ENCODE measurements around the gene TSGA10IP.
"Not testable (repeated sequence)": the region's sequence is repeated elsewhere in the genome, so short reads cannot be mapped to it uniquely, and the experiment has no call there.

Gene TSGA10IP

DNA sequence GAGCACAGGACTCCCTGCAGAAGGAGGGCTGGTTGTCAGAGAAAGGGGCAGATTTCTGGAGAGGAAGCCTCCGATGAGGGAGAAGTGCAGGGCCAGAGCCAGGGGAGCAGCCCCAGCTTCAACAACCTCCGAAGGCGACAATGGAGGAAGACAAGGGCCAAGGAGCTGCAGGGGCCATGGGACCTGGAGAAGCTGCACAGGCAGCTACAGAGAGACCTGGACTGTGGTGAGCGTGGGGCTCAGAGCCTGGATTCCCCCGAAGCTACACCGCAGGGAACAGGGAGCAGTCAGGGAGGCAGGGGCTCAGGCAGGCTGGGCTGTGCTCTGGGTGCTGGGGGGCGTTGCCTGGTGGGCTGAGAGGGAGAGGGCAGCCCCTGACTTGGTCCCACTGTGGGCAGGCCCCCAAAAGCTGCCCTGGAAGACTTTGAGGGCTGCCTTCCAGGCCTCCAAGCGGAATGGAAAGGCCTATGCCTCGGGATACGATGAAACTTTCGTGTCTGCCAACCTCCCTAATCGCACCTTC is 2.4 kb downstream of the TSGA10IP start:
- no peak for DNase-seq

DNA sequence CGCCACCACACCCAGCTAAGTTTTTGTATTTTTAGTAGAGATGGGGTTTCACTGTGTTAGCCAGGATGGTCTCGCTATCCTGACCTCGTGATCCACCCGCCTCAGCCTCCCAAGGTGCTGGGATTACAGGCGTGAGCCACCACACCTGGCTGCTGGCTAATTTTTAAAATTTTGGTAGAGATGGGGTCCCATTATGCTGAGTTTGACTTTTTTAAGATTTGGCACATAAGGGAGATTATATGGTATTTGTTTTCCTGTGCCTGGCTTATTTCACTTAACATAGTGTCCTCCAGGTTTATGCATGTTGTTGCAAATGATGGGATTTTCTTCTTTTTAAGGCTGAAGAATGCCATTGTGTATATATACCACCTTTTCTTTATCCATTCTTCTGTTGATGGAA is 5.4 kb downstream of the TSGA10IP start:
- DNase-seq = not testable (repeated sequence)

DNA sequence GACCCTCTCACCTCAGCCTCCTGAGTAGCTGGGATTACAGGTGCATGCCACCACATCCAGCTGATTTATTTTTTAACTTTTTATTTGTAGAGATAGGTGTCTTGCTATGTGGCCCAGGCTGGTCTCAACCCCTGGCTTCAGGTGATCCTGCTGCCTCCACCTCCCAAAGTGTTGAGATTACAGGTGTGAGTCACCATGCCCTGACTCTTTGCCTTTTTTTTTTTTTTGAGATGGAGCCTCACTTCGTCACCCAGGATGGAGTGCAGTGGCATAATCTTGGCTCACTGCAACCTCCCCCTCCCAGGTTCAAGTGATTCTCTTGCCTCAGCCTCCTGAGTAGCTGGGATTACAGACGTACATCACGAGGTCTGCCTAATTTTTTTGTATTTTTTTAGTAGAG is 6.4 kb downstream of the TSGA10IP start:
- not testable (repeated sequence) for DNase-seq

DNA sequence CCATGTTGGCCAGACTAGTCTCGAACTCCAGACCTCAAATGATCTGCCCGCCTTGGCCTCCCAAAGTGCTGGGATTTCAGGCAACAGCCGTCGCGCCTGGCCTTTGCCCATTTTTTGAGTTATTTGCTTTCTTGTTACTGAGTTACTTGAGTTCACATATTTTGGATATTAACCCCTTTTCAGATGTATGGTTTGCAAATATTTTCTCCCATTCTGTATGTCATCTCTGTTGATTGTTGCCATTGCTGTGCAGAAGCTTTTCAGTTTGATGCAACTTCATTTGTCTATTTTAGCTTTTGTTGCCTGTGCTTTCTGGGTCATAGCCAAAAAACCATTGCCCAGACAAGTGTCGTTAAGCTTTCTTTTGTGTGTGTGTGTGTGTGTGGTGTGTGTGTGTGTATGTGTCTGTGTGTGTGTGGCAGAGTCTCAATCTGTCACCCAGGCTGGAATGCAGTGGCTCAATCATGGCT is 6.8 kb downstream of the TSGA10IP start:
- no peak for DNase-seq

DNA sequence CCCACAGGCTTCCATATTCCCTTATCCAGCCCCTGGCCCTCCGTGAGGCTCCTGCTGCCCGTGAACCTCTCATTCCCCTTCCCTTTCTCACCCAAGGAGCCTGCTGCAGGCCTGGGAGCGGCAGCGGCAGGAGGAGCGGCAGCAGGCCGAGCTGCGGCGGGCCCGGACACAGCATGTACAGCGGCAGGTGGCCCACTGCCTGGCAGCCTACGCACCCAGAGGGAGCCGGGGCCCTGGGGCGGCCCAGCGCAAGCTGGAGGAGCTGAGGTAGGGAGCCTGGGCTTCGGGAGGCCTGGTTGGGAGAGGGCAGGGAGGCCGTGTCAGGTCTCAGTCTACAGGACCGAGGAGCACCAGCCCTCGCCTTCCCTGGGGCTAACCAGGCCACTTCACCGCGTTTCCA is 8.2 kb downstream of the TSGA10IP start:
- no peak for DNase-seq

DNA sequence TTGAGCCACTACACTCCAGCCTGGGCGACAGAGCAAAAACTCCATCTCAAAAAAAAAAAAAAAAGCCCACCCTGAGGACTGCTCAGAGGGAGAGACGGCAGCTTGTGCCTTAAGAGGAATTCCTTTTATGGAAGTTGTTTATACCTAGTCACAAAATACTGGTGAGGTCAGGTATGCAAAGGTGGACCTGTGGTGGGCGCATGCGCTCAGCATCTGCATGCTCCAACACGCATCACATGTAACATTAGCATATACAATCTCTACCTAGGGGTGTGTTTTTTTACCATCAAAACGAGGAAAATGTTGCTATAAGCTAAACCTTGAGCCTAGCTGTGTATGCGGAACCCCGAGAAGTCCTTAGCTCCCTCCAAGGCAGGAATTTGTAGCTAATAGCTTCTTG is 9.5 kb downstream of the TSGA10IP start:
- no peak for DNase-seq

DNA sequence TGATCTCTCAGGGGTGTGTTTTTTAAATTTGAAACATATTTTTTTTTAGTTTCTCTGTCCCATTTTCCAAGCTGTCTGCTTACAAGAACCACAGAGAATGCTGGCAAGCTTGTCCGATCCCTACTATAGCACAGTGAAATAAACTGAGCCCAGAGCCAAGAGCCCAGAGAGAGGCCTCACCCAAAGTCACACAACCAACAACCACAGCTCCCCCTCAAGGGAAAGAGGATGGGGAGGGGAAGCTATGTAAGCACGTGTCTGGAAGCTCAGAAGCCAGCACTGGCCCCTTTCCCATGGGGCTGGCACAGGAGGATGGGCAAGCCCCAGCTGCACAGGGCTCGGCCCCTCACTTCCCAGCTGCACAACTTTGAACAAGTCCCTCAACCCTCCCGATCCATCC is 13.0 kb downstream of the TSGA10IP start:
- no peak for DNase-seq

DNA sequence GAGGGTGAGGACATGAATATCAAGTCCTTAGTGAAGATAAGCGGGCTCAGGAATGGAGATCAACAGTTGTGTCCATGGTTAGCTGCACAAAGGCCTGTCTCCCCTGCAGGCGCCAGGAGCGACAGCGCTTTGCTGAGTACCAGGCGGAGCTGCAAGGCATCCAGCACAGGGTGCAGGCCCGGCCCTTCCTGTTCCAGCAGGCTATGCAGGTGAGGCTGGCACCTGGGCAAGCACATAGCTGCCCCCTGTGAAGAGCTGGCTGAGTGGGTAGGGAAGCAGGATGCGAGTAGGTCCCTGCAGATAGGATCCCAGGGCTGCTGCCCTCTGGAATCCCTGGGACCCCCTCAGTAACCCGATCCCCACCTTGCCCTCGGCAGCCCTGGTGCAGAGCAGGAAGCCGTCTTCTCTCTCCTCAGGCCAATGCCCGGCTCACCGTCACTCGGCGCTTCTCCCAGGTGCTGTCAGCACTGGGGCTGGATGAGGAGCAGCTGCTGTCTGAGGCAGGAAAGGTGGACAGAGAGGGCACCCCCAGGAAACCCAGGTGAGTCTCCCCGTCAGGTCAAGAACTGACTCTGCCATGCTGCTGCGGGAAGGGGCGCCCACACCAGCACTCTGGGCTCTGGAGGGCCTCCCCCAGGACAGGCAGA is 13.6 kb downstream of the TSGA10IP start:
- no peak for DNase-seq

DNA sequence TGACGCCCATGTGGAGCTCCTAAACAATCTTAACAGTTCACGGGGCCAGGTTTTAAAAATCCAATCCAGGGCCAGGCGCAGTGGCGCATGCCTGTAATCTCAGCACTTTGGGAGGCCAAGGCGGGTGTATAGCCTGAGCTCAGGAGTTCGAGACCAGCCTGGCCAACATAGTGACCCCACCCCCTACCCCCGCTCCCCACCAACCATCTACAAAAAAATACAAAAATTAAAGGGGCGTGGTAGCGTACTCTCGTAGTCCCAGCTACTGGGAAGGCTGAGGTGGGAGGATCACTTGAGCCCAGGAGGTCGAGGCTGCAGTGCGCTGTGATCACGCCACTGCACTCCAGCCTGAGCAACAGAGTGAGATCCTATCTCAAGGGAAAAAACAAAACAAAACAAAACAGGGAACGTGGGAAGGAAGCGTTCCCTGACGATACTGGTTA is 15.6 kb downstream of the TSGA10IP start:
- DNase-seq = no peak

DNA sequence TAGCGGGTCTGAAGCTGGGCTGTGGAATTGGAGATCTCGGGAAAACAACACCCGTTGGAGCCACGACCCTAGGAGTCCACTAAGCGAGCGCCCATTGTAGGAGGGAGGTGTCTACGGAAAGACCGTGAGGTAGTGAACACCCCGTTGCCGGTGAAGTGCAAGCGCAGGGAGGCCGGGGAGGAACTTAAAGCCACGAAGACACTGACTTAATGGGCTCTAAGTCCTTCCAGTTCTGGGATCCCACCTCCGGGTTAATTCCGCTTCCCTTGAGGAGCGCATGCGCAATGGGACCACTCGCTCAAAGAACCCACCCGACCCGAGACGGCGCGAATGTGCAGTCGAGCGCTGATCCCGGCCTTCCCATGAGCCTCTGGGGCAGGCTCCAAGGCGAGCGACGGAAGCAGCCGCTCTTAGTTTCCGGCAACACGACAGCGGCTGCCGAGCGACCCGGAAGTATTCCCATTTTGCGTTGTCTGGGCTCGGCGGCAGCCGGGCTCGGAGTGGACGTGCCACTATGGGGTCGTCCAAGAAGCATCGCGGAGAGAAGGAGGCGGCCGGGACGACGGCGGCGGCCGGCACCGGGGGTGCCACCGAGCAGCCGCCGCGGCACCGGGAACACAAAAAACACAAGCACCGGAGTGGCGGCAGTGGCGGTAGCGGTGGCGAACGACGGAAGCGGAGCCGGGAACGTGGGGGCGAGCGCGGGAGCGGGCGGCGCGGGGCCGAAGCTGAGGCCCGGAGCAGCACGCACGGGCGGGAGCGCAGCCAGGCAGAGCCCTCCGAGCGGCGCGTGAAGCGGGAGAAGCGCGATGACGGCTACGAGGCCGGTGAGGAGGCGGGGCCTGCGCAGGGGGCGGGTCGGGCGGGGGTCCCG is 16.2 kb downstream of the TSGA10IP start, which contains the start of gene SART1:
TSS of gene SART1 (plus strand) at position 468 of the 874 bp plus-strand sequence. CDS start at position 515, 47 bp downstream.
- peak; percentile 98 for DNase-seq

DNA sequence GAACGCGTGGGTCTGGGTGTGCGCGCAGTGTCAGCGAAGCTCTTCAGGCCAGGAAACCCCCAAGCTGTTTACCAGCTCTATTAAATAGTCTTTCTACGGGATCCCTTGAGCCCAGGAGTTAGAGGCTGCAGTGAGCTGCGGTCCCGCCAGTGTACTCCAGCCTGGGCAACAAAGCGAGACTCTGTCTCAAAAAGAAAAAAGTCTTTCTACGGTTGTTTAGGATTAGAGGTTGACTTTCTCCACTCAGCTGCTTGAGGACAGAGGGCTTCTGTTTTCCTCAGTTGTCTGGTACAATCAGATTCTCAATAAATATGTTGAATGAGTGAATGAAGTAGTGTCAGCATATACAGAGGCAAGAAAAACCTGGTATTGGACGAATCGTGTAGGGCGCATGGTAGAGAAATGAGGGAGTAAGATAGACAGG is 16.9 kb downstream of the TSGA10IP start:
- DNase-seq = no peak

DNA sequence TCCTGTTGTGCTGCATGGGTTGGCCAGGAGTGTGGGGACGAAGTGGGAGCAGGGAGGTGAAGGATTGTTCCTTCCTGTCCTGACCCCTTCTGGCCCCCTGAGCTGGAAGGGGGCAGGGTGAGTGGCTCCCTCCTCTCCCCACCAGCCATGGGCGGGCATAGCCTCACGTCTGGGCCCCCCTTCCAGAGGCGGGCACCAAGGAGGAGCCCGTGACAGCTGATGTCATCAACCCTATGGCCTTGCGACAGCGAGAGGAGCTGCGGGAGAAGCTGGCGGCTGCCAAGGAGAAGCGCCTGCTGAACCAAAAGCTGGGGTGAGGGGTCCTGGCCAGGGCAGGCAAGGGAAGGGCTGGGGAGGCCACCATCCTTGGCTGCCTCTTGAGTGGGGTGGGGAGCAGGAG is 19.6 kb downstream of the TSGA10IP start:
- DNase-seq = no peak

DNA sequence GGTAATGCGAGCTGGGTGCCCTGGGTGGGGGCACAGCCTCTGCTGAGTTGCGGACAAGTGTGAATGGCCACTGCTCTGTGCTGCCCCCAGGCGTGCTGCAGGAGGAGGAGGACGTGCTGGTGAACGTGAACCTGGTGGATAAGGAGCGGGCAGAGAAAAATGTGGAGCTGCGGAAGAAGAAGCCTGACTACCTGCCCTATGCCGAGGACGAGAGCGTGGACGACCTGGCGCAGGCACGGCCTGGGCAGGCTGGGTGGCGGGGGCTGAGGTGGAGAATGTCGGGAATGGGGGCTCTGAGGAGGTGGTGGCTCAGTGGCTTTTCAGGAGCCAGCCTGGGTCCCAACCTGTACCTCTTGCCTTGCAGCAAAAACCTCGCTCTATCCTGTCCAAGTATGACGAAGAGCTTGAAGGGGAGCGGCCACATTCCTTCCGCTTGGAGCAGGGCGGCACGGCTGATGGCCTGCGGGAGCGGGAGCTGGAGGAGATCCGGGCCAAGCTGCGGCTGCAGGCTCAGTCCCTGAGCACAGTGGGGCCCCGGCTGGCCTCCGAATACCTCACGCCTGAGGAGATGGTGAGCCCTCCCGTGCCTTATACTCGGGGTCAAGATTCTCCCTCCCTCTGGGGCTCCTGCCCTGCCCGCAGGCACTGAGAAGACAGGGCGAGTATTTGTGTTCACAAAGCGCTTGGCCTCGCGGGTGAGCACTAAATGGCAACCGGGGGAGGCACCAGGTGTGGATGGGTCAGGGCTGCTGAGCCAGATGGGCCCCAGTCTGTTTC is 20.9 kb downstream of the TSGA10IP start:
- DNase-seq = no peak

DNA sequence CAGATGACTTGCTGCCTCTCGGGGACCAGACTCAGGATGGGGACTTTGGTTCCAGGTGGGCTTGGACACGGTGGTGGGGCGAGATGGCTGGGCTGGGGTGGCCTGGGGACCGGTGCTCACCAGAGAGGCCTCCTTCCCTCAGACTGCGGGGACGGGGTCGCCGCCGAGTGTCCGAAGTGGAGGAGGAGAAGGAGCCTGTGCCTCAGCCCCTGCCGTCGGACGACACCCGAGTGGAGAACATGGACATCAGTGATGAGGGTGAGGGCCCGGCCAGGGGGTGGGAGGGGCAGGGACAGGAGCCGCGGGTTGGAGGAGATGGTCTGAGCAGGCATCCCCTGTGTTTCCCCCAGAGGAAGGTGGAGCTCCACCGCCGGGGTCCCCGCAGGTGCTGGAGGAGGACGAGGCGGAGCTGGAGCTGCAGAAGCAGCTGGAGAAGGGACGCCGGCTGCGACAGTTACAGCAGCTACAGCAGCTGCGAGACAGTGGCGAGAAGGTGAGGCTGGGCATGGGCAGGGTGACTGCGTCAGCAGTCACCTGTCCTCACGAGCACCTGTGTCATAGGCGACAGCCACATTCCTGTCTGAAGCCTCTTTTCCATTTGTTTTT is 22.2 kb downstream of the TSGA10IP start:
- no peak for DNase-seq

DNA sequence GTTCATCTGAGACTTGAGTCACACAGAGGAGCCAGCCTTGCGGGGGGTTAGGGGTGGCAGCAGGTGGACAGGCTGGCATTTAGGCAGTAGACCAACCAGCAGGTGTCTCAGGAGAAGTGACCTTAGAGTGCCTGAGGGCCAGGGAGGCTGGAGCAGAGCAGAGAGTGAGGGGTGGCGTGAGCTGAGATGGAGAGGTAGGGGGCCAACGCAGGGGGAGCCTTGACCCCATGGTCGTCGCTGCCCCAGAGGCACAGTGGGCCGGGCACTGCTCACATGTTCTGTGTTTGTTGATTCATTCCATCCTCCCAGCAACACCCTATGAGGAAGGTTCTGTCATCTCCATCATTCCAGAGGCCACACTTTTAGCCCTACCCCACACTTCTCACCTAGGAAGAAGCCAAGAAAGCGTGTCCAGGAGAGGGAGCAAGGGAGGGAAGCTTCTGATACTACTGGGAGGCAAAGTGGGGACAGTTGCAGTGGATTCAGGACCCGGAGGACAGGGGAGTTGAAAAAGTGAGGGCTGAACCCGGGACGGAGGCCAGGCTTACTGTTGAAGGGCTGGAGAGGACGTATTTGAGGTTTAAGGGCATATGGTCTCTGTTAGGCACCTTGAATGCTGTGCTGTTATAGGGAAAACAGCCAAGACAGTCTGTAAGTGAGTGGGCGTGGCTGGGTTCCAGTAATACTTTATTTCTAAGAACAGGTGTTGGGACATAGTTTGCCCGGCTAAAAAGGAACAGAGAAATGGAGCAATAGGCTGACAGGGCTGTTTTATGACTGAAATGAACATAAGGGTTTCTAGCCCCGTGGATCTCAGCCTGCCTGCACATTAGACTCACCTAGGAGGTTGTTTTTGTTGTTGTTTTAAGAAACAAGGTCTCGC is 23.6 kb downstream of the TSGA10IP start:
- DNase-seq = no peak

DNA sequence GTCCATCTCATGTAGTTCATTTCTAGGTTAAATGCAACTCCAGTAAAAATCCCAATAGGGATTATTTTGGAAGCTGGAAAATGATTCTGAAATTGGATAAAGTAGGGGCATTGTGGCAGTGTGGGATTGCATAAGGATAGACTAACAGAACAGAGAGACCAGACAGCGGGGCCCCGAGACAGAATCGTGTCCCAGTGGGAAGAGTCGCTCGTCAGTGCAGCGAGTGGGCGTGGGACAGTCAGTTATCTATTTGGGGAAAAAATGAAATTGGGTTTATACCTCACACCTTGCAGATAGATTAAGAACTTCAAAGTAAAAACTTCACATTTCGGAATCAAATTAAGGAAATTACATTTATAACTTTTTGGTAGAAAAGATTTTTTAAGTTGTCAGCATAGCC is 26.8 kb downstream of the TSGA10IP start:
- DNase-seq = no peak

DNA sequence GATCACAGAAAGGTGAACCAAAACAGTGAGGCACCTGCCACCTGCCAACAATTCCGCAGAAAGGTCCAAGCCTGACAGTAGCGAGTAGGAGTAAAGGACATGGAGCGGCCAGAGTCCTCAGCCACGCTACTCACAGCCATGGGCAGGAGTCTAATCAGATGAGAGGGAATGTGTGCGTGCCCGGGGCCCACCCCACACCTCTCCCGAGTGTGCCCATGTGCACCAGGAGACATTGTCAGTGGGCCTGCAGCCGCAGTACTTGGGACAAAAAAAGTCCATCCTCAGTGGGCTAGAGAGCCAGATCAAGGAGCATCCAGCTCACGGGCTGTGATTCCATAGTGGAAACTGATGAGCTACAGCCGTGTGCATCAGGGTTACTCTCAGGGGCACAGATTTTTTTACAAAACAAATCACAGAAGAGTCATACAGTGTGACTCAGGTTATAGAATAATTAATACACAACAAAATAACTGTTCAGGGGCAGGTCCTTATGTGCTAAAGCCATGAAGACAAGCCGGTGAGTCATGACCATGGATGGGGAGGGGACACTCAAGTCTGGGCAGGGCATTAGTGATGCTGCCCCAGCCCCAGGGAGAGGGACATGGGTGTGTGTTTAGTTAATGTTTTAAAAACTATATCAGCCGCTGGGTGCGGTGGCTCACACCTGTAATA is 28.3 kb downstream of the TSGA10IP start:
- no peak for DNase-seq

DNA sequence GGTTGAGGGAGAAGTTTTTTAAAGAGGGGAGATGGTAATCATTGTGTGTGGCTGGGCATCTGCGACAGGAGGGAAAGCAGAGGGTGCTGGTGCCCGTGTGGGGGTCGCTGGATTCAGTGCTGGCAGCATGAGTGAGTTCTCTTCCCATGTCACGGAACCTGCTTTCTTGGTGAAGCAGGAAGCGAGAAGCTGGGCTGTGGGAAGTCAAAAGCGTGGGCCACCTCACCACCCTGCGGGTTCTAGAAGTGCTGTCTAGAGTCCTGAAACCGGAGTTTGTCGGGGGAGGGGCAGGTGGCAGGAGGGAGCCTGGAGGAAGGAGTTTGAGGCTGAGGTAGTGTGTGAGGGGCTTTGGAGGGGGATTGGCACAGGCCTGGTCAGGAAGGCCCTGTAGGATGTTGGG is 30.5 kb downstream of the TSGA10IP start:
- no peak for DNase-seq

DNA sequence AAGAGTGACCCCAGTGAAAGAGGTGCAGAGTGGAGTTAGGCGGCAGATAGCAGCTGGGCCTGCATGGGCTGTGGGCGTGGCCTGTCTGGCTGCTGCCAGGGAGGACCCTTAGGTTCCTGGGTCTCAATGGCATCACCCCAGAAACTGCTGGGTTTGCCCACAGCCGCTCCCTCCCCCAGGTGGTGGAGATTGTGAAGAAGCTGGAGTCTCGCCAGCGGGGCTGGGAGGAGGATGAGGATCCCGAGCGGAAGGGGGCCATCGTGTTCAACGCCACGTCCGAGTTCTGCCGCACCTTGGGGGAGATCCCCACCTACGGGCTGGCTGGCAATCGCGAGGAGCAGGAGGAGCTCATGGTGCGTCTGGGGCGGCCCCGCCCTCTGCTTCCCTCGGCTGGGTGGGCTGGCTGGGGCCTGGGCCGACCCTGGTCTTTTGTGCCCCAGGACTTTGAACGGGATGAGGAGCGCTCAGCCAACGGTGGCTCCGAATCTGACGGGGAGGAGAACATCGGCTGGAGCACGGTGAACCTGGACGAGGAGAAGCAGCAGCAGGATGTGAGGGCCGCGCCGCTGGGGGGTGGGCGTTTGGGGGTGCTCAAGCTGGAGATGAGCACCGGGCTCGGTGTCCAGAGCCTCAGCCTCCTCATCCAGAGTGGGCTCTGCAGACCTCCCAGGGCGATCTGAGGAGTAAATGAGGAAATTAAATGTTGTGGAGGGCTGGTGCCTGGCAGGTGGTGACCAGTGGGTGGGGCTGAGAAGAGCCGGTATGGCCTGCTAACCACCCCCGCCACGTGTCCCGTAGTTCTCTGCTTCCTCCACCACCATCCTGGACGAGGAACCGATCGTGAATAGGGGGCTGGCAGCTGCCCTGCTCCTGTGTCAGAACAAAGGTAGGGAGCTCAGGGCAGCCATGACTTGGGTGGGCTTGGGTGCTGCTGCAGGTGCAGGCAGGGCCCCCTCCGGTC is 31.2 kb downstream of the TSGA10IP start:
- DNase-seq = no peak
